Osteoblast (primary cell): ENCODE data around the gene LVRN. TPM values are rescaled to one million over a fixed set of nuclear protein-coding genes. Genes with fewer than 3 reads are reported as not detected.

Experiments
- DNase-seq: peaks from one replicate; pipeline ENCODE4 v3.0.0; 2011; ENCODE audit warnings: low spot score, mixed read lengths; ENCODE audit not compliant: insufficient read length; ENCODE audit errors: missing footprints
- H2AFZ ChIP-seq: 2 replicates; pipeline ENCODE4 v1.6.0; 2011; ENCODE audit warnings: mild to moderate bottlenecking, low read length
- H3K27ac ChIP-seq: 2 replicates; pipeline ENCODE4 v1.5.1; 2011; ENCODE audit warnings: mild to moderate bottlenecking, low read depth, low read length, moderate library complexity
- H3K27me3 ChIP-seq: 2 replicates; pipeline ENCODE4 v1.6.0; 2012; ENCODE audit warnings: mild to moderate bottlenecking, control low read depth, inconsistent platforms, low read length, moderate library complexity; ENCODE audit not compliant: insufficient read depth
- H3K36me3 ChIP-seq: 2 replicates; pipeline ENCODE4 v1.5.1; 2011; ENCODE audit warnings: mild to moderate bottlenecking, low read length, control low read depth, moderate library complexity; ENCODE audit not compliant: insufficient read depth
- H3K4me1 ChIP-seq: 2 replicates; pipeline ENCODE4 v1.5.1; 2011; ENCODE audit warnings: mild to moderate bottlenecking, low read length, control low read depth, moderate library complexity; ENCODE audit not compliant: insufficient read depth
- H3K4me2 ChIP-seq: 2 replicates; pipeline ENCODE4 v1.6.0; 2011; ENCODE audit warnings: mild to moderate bottlenecking, low read length; ENCODE audit not compliant: insufficient read depth
- H3K4me3 ChIP-seq: fragments of 200-600 bp; sonication (generic); 3 replicates; pipeline ENCODE4 v1.5.1; 2012; ENCODE audit warnings: mild to moderate bottlenecking, low read length, inconsistent platforms; ENCODE audit not compliant: insufficient read depth
- H3K79me2 ChIP-seq: 2 replicates; pipeline ENCODE4 v1.6.0; 2012; ENCODE audit warnings: mild to moderate bottlenecking, low read length, control low read depth, inconsistent platforms; ENCODE audit not compliant: insufficient read depth
- H3K9me3 ChIP-seq: 2 replicates; pipeline ENCODE4 v1.5.1; 2011; ENCODE audit warnings: low read depth, low read length, control low read depth
- H4K20me1 ChIP-seq: 2 replicates; pipeline ENCODE4 v1.6.0; 2012; ENCODE audit warnings: mild to moderate bottlenecking, low read length, control low read depth; ENCODE audit not compliant: insufficient read depth
- total RNA-seq: library from RNA; depleted of rRNA; stranded (reverse); fragments of >200 nt; gene quantifications from 2 replicates; pipeline ENCODE4 v1.2.3, GENCODE V29; 2012
- TF ChIP-seq, protein P1 (sequence below): IDR thresholded peaks from 2 replicates; pipeline ENCODE4 v1.5.1; 2011; ENCODE audit warnings: mild to moderate bottlenecking, low read depth, low read length, moderate library complexity; ENCODE audit errors: extremely low read depth

Gene LVRN
- total RNA-seq, 1 donor, result under 0.01 TPM

DNA sequence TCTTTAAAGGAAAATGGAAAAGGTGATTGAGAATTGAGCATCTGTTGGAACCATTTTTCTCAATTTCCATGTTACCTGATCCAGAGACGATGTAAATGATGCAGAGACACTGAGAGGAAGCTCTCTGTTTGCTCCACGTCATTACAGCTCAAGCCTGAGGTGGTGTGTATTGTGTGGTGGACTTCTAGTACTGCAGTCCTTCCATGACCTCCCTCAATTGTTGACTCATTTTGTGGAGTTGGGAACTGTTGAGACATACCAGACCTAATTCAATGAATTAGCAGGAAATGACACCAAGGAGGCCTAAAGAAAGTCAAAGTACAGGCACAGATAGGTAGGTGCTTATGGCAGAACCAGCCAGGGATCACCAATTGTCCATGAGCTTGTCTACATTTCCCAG, 15.6 kb upstream of the LVRN start:
- DNase-seq, result no peak
- Histone ChIP-seq H2AFZ (peak overlapping the region; percentile 10), H3K27me3 (no peaks in the 10 kb centered on the region), H3K27ac (peak overlapping the region; percentile 9), H3K36me3 (no peaks in the 10 kb centered on the region), H3K4me2 (no peak overlapping the region), H3K79me2 (no peaks in the 10 kb centered on the region), H3K4me3 (no peak overlapping the region), H4K20me1 (no peaks in the 10 kb centered on the region), H3K4me1 (peaks cover 21% of the 10 kb centered on the region), H3K9me3 (no peaks in the 10 kb centered on the region)
- TF ChIP-seq, protein P1, sequence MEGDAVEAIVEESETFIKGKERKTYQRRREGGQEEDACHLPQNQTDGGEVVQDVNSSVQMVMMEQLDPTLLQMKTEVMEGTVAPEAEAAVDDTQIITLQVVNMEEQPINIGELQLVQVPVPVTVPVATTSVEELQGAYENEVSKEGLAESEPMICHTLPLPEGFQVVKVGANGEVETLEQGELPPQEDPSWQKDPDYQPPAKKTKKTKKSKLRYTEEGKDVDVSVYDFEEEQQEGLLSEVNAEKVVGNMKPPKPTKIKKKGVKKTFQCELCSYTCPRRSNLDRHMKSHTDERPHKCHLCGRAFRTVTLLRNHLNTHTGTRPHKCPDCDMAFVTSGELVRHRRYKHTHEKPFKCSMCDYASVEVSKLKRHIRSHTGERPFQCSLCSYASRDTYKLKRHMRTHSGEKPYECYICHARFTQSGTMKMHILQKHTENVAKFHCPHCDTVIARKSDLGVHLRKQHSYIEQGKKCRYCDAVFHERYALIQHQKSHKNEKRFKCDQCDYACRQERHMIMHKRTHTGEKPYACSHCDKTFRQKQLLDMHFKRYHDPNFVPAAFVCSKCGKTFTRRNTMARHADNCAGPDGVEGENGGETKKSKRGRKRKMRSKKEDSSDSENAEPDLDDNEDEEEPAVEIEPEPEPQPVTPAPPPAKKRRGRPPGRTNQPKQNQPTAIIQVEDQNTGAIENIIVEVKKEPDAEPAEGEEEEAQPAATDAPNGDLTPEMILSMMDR, result peak; percentile 3

GRCh38 chr5:115947260-115947659, 15.0 kb upstream of the LVRN start:
- DNase-seq, result peak; percentile 39

DNA sequence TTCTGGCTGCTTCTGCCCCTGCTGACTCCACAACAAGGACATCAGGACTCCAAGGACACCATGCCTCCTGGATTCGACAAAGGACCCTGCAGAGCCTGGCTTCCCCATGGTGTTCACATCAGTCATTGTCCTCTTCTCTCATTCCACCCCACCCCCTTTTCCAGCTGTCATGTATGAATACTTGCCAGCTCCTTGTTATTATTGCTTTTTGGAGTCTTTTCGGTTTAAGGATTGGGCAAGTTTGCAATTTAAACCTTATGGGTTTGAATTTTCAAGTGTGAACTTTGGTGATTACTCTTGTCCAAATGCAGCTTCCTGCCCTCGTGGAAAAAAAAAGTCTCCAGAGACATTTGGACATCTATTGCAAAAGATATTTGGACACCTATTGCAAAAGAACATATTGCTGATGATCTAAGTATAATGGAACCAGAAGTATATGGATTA, 14.2 kb upstream of the LVRN start:
- Histone ChIP-seq H3K4me3 (no peak overlapping the region), H3K4me1 (peaks cover 21% of the 10 kb centered on the region), H4K20me1 (no peaks in the 10 kb centered on the region), H3K27me3 (no peaks in the 10 kb centered on the region), H3K27ac (no peak overlapping the region), H3K36me3 (no peaks in the 10 kb centered on the region), H3K9me3 (no peaks in the 10 kb centered on the region), H3K79me2 (no peaks in the 10 kb centered on the region), H3K4me2 (no peak overlapping the region), H2AFZ (no peak overlapping the region)
- TF ChIP-seq, protein P1, result no peak
- DNase-seq, result no peak

More at GRCh38 chr5:115947260-115947659, 15.0 kb upstream of the LVRN start:
- no peaks in the 10 kb centered on the region for H3K79me2 ChIP-seq
- TF ChIP-seq, protein P1, result no peak
- H3K27me3 ChIP-seq, result no peaks in the 10 kb centered on the region
- H2AFZ ChIP-seq, result no peak overlapping the region
- H3K4me2 ChIP-seq, result no peak overlapping the region
- H3K4me3 ChIP-seq, result no peak overlapping the region
- peak overlapping the region; percentile 9 for H3K27ac ChIP-seq
- H3K4me1 ChIP-seq, result peaks cover 21% of the 10 kb centered on the region
- H4K20me1 ChIP-seq, result no peaks in the 10 kb centered on the region
- H3K9me3 ChIP-seq, result no peaks in the 10 kb centered on the region
- H3K36me3 ChIP-seq, result no peaks in the 10 kb centered on the region

GRCh38 chr5:115949096-115949495, 13.2 kb upstream of the LVRN start:
- no peak overlapping the region for H3K27ac ChIP-seq
- no peak overlapping the region for H3K4me2 ChIP-seq
- no peak overlapping the region for H3K4me3 ChIP-seq
- DNase-seq, result no peak
- no peaks in the 10 kb centered on the region for H3K79me2 ChIP-seq
- no peaks in the 10 kb centered on the region for H4K20me1 ChIP-seq
- H3K4me1 ChIP-seq, result peaks cover 21% of the 10 kb centered on the region
- TF ChIP-seq, protein P1, result no peak
- no peaks in the 10 kb centered on the region for H3K9me3 ChIP-seq
- no peaks in the 10 kb centered on the region for H3K27me3 ChIP-seq
- no peaks in the 10 kb centered on the region for H3K36me3 ChIP-seq
- H2AFZ ChIP-seq, result no peak overlapping the region
